GM12864 (cell line): ENCODE results near the gene FGF7.
A peak's percentile ranks its signal among the peaks of the same experiment; 100 is the strongest.

ENCODE experiments used
- DNase-seq: peaks from one replicate; pipeline ENCODE4 v3.0.0-alpha.2; 2011; ENCODE audit warnings: low read depth
- H3K4me3 ChIP-seq: 2 replicates; pipeline ENCODE4 v1.5.1; 2011; ENCODE audit warnings: mild to moderate bottlenecking, low read depth, low read length, control low read depth
- CTCF ChIP-seq: IDR thresholded peaks from 2 replicates; pipeline ENCODE4 v1.5.1; 2011; ENCODE audit warnings: low read depth, mild to moderate bottlenecking, moderate library complexity, low read length, control low read depth, inconsistent platforms; ENCODE audit errors: missing control alignments

Gene FGF7

GRCh38 chr15:49406352-49407118 is 16.5 kb upstream of the FGF7 start:
- no peak for TF ChIP-seq CTCF
- H3K4me3 ChIP-seq = no peak overlapping the region
- no peak for DNase-seq

- DNase-seq = no peak
- no peak overlapping the region for H3K4me3 ChIP-seq
- TF ChIP-seq CTCF = no peak
Observed at GRCh38 chr15:49410641-49411040, 12.4 kb upstream of the FGF7 start.

- TF ChIP-seq CTCF = no peak
- no peak for DNase-seq
- no peak overlapping the region for H3K4me3 ChIP-seq
Observed at GRCh38 chr15:49412797-49413196, 10.2 kb upstream of the FGF7 start.

- DNase-seq = no peak
- no peak overlapping the region for H3K4me3 ChIP-seq
- TF ChIP-seq CTCF = no peak
Observed at GRCh38 chr15:49415149-49415548, 7.9 kb upstream of the FGF7 start.

- no peak for TF ChIP-seq CTCF
- DNase-seq = no peak
- H3K4me3 ChIP-seq = no peak overlapping the region
Observed at GRCh38 chr15:49415638-49416037, 7.4 kb upstream of the FGF7 start.

- no peak overlapping the region for H3K4me3 ChIP-seq
- TF ChIP-seq CTCF = no peak
Observed at GRCh38 chr15:49418811-49419210, 4.2 kb upstream of the FGF7 start.

GRCh38 chr15:49421991-49422390 is 1.1 kb upstream of the FGF7 start:
- no peak overlapping the region; the same call in 1 of the 2 replicates for H3K4me3 ChIP-seq
- peak; percentile 21 for DNase-seq
- peak; percentile 56 for TF ChIP-seq CTCF

More at GRCh38 chr15:49418811-49419210, 4.2 kb upstream of the FGF7 start:
- no peak for DNase-seq
